Psoas muscle (tissue), 8 donors: ENCODE results near the gene SH3BP4. TPM values are rescaled to one million over a fixed set of nuclear protein-coding genes. Genes with fewer than 3 reads are reported as not detected.

ENCODE experiments used
- ATAC-seq, 4 donors: fragments of 200-7000 bp; cut with Tn5 transposase; one replicate each; pipeline ENCODE4 v1.9.1; 2020; ENCODE audit warnings: moderate library complexity in 3 of 4, mild to moderate bottlenecking in 2 of 4
- DNase-seq, 2 donors: peaks; one replicate each; pipeline ENCODE4 v3.0.0-alpha.2; 2020
- H3K27ac ChIP-seq: fragments of 200-600 bp; one replicate; pipeline ENCODE4 v1.8.0; 2022
- H3K27me3 ChIP-seq, 3 donors: fragments of 200-600 bp in 1 of 3; one replicate each; pipeline versions ENCODE4 v1.6.1 to v1.8.0; 2013 to 2022; ENCODE audit warnings: low read length in 2 of 3, mild to moderate bottlenecking in 2 of 3, moderate library complexity in 1 of 3; ENCODE audit not compliant: insufficient read depth in 3 of 3
- H3K36me3 ChIP-seq, 2 donors: fragments of 200-600 bp in 1 of 2; one replicate each; pipeline versions ENCODE4 v1.6.1 to v1.8.0; 2013 to 2022; ENCODE audit warnings: low read depth in 1 of 2, mild to moderate bottlenecking in 1 of 2, moderate library complexity in 1 of 2; ENCODE audit not compliant: insufficient read depth in 1 of 2
- H3K4me1 ChIP-seq: fragments of 200-600 bp; one replicate; pipeline ENCODE4 v1.8.0; 2022
- H3K4me3 ChIP-seq: fragments of 200-600 bp; one replicate; pipeline ENCODE4 v1.8.0; 2022; ENCODE audit warnings: mild to moderate bottlenecking
- H3K9me3 ChIP-seq: fragments of 200-600 bp; one replicate; pipeline ENCODE4 v1.8.0; 2022
- WGBS, 3 donors: extraction: QIAGEN DNeasy Blood & Tissue Kit; methylation state at CpG; one replicate each; pipeline versions ENCODE4 v1.1.6 to v1.1.7; 2013; 5-methylcytosine and 5-hydroxymethylcytosine counted together
- intact Hi-C, 2 donors: fragments of 100-400 bp; cut with DNase I; formaldehyde crosslinking; loops; one replicate each; pipeline versions ENCODE4 v1.11.0 to v1.14.2; 2022
- polyA plus RNA-seq, 3 donors: library from polyadenylated mRNA; stranded (reverse); fragments of 200-250 nt; gene quantifications; one replicate each; pipeline ENCODE4 v1.2.3, GENCODE V29; 2013
- total RNA-seq, 4 donors: library from RNA; stranded (reverse); fragmentation: NEBNext Ultra II Directional in 2 of 4; extraction: Animal tissue kit (Norgen Biotek cat#: 25700) in 2 of 4; gene quantifications; one replicate each; pipeline versions ENCODE4 v1.2.1 to v1.2.4, GENCODE V29; 2021 to 2023
- TF ChIP-seq, protein P1 (sequence below): fragments of 200-600 bp; IDR thresholded peaks from one replicate; pipeline ENCODE4 v1.8.0; 2022; ENCODE audit warnings: antibody characterized with exemption
- donor health status: healthy with polysubstance abuse.
- donor health status: DM: no; HTN: no; CAD: no; lungs with moderate emphysema.
- donor health status: Bipolar disorder and iron deficiency.
- donor health status: healthy.
- donor health status: DM: yes; HTN: yes; CAD: no.
- donor health status: DM: no; HTN: no; CAD: no.
- donor health status: DM: no; HTN: no; CAD: no.
- donor health status: DM: yes; HTN: yes; CAD: no.

SH3BP4 gene
- total and polyA plus RNA-seq, 7 donors: 3.0 to 14.9 (median 9.4) TPM

DNA sequence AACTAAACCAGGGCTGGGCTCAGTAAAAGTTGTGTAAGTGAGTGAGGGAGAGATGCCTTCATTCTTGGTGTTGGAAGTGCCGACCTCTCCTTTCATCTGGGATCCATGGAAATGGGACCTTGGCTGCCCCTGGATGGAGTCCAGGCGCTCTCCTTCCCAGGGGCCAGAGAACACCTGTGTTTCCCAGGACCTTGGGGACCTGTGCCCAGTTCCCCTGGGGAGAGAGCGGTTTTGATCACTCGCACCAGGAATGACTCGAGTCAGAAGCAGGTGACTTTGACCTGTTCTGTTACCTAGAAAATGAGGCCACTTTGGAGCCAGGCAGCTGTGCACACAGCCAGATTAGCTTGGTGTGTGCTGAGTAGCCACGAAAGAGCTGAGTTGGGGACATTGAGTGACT is 97.3 kb downstream of the SH3BP4 start:
- intact Hi-C loops: no loop called here
- no peaks in the 10 kb centered on the region for H3K27me3 ChIP-seq
- TF ChIP-seq, protein P1, sequence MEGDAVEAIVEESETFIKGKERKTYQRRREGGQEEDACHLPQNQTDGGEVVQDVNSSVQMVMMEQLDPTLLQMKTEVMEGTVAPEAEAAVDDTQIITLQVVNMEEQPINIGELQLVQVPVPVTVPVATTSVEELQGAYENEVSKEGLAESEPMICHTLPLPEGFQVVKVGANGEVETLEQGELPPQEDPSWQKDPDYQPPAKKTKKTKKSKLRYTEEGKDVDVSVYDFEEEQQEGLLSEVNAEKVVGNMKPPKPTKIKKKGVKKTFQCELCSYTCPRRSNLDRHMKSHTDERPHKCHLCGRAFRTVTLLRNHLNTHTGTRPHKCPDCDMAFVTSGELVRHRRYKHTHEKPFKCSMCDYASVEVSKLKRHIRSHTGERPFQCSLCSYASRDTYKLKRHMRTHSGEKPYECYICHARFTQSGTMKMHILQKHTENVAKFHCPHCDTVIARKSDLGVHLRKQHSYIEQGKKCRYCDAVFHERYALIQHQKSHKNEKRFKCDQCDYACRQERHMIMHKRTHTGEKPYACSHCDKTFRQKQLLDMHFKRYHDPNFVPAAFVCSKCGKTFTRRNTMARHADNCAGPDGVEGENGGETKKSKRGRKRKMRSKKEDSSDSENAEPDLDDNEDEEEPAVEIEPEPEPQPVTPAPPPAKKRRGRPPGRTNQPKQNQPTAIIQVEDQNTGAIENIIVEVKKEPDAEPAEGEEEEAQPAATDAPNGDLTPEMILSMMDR: no peak
- ATAC-seq: no peak
- H3K4me3 ChIP-seq: no peak overlapping the region
- DNase-seq: no peak
- H3K36me3 ChIP-seq: peaks cover 0 to 9% of the 10 kb centered on the region in 2 donors
- 71 to 84% (median 84%) methylated on average over 6 of the region's 6 CpGs for WGBS, 3 donors
- H3K9me3 ChIP-seq: no peaks in the 10 kb centered on the region
- no peak overlapping the region for H3K27ac ChIP-seq
- H3K4me1 ChIP-seq: peaks cover 10% of the 10 kb centered on the region

DNA sequence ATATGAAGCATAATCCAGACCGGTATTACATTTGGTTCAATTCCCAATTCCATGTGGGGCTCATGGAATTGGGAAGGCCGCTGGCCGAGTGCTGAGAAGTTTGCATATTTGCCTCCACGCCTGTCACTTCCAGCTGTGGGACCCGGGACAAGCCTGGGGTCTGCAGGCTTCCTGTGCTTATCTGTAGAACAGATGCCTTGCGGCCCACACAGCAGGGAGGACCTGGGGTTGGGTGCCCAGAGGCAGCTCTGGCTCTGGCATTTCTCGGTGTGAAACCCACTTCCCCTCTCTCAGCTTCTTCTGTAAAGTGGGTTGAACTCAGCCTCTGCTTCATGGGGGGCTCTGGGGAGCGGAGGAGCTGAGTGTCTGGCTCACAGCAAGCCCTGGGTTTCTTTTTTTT is 97.9 kb downstream of the SH3BP4 start:
- TF ChIP-seq, protein P1: no peak
- Histone ChIP-seq H3K4me1 (peaks cover 10% of the 10 kb centered on the region), H3K27me3 (no peaks in the 10 kb centered on the region), H3K9me3 (no peaks in the 10 kb centered on the region), H3K4me3 (no peak overlapping the region), H3K36me3 (peaks cover 0 to 12% of the 10 kb centered on the region in 2 donors), H3K27ac (no peak overlapping the region)
- ATAC-seq (no peak), DNase-seq (peak in 1 of 2 donors; percentile 22)
- intact Hi-C loops: no loop called here
- WGBS, 3 donors: 89 to 92% (median 90%) methylated on average over 8 of the region's 8 CpGs

DNA sequence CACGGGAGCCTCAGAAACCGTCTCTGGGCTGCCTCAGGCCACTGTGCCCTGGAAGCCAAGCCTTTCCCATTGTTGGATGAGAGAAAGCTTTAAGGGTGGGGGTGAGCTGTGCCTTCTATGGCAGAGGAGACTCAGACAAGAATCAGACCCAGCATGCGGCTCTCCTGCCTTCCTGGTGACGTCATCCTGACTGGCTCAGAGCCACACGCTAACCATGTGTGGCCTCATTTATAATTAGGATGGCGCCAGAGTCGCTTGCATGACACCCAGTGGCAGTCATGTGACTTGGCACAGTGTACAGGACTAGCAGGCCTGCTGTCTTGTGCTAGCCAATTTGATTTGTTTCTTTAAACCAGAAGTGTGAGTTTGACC is 99.1 kb downstream of the SH3BP4 start:
- 11 to 14% (median 12%) methylated on average over 7 of the region's 7 CpGs for WGBS, 3 donors
- Histone ChIP-seq H3K27me3 (no peaks in the 10 kb centered on the region), H3K9me3 (no peaks in the 10 kb centered on the region), H3K4me3 (no peak overlapping the region), H3K4me1 (peaks cover 10% of the 10 kb centered on the region), H3K27ac (peak overlapping the region; percentile 53), H3K36me3 (peaks cover 0 to 12% of the 10 kb centered on the region in 2 donors)
- intact Hi-C loops: no loop called here
- ATAC-seq (peak; percentile 75 to 86 (median 78)), DNase-seq (peak; percentile 87 to 91)
- TF ChIP-seq, protein P1: no peak

DNA sequence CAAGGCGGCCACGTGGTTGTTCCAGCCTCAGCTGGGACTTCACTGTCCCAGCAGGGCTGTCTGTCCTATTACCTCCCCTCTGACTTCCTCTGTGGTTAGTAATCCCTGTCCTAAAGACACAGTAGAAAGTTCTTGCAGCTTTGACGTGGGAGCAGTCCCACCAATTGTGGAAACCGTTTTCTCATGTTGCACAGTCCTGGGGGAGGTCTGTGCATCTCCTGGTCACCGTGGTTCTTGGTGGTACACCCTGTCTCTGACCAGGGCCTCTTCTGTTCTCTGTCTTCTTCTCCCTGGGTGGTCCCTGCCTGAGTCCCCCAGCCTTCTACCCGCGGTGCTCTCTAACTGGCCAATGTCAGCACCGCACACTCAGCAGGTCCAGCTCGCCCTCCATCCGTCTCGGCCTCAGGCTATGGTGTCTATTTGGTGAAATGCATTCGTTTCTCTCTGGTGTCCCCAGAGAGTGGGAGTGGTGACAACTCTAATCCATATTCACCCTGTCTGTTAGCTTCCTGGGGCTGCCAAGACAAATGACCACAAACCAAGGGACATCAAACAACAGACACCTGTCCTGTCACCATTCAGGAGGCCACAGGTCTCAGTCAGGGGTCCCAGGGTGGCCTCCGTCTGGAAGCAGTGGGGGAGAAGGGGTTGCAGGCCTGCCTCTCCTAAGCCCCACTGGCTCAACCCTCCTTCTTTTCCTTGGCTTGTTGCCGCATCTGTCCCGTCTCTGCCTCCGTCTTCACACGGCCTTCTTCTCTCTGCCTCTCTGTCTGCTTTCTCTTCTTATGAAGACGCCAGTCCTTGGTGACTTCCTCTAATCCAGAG is 99.8 kb downstream of the SH3BP4 start:
- Histone ChIP-seq H3K4me1 (peaks cover 10% of the 10 kb centered on the region), H3K27me3 (no peaks in the 10 kb centered on the region), H3K27ac (peak overlapping the region; percentile 53), H3K36me3 (peaks cover 0 to 12% of the 10 kb centered on the region in 2 donors), H3K9me3 (no peaks in the 10 kb centered on the region), H3K4me3 (no peak overlapping the region)
- DNase-seq (peak in 1 of 2 donors; percentile 22), ATAC-seq (peak; percentile 16 to 44 (median 30))
- 75 to 77% (median 76%) methylated on average over 17 to 18 of the region's 18 CpGs for WGBS, 3 donors
- intact Hi-C loops: no loop called here
- TF ChIP-seq, protein P1: no peak
